Measurements from ENCODE around the gene SRGAP3.

The SRGAP3 gene

DNA sequence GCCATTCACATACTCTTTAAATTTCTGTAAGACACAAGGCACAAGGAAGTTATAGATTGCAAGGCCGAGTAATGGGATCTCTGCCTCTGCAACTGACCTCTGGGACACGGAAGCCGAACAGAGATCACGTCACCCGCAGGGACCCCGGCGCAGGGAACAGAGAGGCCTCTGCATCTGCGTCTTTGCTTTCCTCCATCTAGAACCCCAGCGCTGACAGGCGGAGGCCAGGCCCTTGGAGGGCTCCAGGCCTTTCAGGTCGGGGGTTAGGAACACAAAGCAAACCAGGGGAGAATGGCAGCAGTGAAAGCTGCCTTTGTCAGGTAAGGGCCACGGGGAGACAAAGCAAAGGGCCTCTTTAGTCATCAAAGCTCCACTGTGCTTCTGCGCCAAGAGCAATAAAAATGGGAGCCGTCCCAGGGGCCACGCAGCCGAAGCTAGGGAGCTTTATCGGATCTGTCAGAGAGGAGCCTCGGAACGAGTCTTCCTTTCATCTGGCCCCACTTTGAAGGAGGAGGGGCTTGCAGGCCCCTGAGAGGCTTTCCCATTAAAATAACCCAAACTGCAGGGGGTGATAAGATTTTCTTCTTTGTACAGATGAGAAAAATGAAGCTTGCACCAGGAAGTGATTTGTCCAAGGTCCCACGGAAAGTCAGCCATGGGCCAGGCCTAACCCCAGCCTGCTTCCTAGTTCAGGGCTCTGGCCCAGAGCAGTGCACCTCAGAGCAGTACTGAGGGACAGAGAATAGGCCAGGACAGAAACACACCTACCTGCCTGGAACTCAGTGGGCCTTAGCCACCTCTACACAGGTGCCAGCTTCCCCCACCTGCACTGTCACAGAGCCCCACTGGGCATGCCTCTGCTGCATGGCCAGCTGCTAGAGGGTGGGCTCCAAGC, 201.7 kb downstream of the SRGAP3 start:
- DNase-seq (ENCODE audit: low spot score): no peak

DNA sequence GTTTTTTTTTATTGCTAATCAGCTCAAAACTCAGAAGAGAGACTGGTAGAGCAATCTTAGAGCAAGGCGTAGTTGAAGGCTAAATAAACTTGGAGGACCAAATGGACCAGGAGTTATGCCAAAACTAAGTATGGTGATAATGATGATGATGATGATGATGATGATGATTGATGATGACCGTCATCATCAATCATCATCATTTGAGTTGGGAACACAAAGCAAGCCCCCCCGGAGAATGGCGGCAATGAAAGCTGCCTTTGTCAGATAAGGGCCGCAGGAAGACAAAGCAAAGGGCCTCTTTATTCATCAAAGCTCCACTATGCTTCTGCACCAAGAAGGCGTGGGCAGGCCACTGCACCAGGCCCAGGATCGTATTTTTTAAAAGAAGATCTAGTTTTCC, 204.1 kb downstream of the SRGAP3 start:
- no peak for DNase-seq (ENCODE audit: low spot score)

DNA sequence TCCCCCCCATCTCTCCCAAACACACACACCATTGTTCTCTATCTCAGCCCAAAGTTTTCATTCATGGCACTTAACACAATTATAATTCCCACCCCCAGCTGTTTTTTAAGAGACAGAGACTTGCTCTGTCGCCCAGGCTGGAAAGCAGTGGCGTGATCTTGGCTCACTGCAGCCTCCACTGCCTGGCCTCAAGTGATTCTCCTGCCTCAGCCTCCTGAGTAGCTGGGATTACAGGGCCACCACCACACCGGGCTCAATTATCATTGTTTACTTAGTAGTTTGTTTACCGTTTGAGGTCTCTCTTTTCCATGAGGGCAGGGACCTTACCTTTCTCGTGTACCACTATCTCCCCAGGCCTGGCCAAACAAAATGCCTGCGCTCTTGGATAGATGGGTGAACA, 206.4 kb downstream of the SRGAP3 start:
- no peak for DNase-seq (ENCODE audit: low spot score)

DNA sequence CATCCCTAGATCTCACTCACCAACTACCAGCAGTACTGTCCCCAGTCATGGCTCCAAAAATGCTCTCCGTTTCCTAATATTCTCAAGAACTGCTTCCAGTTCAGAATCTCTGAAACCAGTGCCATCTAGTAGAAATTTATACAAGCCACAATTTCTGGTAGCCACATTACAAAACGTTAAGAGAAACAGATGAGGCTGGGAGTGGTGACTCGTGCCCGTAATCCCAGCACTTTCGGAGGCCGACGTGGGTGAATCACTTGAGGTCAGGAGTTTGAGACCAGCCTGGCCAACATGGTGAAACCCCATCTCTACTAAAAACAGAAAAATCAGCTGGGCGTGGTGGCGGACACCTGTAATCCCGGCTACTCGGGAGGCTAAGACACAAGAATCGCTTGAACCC, 207.8 kb downstream of the SRGAP3 start:
- no peak for DNase-seq (ENCODE audit: low spot score)

DNA sequence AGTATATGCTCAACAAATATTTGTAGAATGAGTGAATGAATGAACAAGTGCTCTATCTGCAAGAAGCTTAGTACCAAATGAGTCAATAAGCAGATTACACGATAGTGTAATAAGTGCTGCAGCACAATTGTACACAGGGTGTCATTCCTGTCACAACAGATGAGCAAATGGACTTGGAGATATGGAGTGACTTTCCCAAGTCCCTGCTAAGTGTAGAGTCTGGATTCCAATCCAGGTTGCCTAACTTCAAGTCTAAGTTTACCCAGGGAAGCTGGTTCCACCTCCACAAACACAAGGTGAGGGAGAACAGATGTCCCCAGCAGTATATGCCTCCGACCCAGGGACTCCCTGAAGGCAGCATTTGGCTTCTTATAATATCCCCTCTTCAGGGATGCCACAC, 208.4 kb downstream of the SRGAP3 start:
- DNase-seq (ENCODE audit: low spot score): no peak

DNA sequence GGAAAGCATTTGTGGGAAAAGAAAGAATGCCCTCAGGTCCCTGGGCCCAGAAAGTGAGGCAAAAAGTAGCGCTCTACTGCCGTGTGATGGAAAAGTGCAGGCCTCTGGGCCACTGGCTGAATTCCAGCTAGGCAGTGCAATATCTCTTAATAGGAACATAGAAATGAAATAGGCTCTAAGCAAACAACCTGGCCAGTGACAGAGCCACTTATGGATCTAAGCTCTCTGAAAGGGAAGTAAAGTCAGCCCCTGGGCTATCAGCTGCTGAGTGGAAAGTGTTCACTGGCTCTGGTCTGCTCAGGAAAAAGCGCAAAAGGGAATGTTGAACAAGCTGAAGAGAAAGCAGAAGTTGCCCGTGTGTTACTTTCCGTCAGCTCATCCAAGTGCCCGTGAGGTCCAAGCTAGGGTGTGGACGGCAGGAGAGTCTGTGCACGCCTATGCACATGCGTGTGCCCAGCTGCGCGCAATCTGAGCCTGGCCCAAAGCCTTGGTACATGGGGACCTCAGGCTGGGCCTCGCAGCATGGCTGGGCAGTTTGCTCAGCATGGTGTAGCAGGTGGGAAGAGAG, 212.2 kb downstream of the SRGAP3 start:
- DNase-seq (ENCODE audit: low spot score): no peak

DNA sequence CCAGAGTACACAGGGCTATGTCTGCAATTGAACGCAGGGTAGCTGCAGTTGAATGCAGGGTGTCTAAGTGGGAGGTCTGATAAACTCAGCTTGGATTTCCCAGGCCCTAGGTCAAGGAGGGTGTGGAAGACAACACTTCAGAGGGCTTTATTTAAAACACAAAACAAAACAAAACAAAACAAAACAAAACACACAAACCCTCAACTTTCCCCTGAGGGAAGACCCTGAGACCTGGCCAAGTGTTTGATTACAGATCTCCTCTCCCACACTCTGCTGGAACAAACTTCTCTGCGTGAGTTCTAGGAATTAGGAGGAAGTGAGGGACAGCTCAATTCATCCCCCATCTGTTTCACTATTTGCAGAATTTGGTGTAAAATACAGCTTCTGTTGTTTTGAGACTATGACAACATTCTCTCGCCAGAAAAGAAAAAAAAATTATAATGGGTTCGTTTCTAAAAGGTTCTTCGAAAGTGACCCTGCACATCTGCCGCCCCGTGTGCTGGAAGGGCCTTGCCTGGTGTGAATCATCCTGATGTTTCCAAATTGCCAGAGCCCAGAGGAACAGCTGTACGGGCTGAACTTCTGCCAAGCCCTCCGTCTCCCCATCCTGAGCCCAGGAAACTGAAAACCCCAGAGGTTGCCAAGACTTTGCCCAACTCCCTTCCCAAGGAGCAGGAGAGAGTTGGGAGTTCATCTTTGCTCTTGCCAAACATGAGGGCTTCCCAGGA, 212.9 kb downstream of the SRGAP3 start:
- no peak for DNase-seq (ENCODE audit: low spot score)

DNA sequence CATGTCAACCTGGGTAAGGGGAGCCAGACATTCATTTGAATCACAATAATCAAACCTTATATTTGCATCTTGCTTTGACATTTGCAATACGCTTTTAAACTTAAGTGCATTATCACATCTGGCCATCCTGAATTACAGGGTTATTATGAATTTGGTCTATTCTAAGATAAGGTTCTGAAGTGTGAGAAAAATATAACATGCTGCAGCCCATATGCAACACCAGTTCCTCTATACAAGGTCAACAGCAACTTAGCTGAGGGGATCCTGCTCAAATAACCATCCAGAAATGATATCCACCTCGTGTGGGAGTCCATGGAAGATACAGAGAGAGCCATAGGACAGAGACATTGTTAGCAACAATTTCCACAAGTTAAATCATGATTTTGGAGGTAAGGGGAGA, 213.5 kb downstream of the SRGAP3 start:
- no peak for DNase-seq (ENCODE audit: low spot score)

DNA sequence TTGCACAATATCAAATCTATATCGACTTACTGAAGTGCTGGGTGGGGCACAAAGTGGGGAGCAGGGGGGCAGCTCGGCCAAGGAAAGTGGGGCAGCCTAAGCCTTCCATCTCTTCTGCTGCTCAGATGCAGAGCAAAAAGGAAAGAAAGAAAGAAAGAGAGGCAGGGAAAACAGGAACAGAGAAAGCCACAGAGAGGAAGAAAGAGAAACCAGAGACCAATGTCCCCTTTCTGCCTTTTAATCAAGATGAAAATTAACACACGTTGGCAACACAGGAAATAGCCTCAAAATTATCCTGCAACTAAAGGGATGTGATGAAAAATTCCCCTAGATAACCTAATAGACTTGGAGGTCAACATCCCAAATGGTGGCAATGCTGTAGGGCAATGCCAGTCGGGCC, 214.0 kb downstream of the SRGAP3 start:
- no peak for DNase-seq (ENCODE audit: low spot score)

DNA sequence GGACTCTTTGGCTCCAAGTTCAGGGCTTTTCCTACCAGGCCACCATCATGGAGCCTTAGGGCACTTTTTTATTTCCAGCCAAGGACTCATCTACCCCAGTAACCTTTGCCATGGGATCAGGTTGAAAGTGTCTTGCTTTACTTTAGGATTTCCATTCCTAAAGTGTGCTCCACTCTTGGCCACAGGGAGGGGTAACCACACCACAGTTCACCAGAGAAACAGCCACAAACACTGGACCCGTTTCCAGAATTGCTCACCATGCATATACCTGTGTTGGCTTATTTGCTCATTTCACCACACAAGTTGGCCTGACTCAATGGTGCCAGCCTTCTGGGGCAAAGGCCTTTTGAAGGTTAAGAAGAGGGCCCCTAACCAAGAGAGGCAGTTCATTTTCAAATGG, 215.6 kb downstream of the SRGAP3 start:
- no peak for DNase-seq (ENCODE audit: low spot score)

DNA sequence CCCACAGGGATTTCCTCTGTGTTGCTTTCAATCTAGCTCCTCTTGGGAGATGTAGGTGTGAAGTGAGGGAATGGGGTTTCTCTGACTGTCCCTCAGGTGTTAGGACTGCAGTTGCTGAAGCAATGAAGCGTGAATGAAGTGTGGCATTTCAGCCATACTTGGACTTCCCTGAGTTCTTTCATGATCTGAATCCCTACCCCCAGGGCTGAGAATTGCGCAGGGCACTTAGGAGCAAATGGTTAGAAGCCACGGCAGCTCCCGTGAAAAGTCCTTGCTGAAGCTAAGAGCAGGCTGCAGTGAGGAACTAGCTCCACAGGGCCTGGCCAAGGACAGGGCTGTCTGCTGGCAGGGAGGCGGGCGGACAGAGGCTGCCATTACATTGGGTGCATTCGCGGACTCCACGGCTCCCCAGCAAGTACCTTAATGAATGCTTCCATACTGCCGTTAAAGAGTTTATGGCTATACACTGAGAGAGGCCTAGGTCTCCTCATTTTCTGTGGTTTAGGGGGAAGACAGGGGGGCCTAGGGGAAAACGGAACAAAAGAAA, 217.1 kb downstream of the SRGAP3 start:
- no peak for DNase-seq (ENCODE audit: low spot score)

DNA sequence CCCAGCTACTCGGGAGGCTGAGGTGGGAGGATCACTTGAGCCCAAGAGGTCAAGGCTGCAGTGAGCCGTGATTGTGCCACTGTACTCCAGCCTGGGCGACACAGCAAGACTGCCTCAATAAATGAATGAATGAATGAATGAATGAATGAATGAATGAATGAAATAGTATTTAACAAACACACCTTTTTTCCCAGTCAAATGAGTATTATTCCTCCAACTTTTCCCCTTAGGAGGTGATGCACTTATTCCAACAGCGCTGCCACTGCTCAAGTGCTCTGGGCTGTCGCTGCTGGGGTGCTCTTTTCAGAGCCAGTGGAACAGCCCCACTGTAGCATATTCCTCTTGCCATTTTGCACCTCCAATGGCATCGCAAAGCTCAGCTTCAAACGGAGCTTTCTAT, 219.4 kb downstream of the SRGAP3 start:
- DNase-seq (ENCODE audit: low spot score): no peak

DNA sequence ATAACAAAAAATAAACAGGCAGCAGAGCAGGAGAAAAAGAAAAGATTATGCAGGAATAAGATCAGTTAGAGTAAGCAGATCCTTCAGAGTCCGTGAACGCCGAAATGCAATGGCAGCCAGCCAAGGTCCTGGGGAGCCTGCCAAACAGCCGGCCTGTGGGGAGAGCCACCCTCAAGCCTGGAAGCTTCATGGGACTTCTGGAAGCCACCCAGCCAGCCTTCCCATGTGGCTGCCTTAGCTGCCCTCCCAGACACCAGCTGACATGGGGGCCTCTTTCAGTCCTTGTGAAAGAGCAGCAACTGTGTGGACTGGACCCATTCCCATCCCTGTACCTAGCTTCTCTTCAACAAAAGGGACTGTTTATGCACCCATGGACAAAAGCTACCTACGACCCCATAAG, 221.3 kb downstream of the SRGAP3 start:
- DNase-seq (ENCODE audit: low spot score): no peak

DNA sequence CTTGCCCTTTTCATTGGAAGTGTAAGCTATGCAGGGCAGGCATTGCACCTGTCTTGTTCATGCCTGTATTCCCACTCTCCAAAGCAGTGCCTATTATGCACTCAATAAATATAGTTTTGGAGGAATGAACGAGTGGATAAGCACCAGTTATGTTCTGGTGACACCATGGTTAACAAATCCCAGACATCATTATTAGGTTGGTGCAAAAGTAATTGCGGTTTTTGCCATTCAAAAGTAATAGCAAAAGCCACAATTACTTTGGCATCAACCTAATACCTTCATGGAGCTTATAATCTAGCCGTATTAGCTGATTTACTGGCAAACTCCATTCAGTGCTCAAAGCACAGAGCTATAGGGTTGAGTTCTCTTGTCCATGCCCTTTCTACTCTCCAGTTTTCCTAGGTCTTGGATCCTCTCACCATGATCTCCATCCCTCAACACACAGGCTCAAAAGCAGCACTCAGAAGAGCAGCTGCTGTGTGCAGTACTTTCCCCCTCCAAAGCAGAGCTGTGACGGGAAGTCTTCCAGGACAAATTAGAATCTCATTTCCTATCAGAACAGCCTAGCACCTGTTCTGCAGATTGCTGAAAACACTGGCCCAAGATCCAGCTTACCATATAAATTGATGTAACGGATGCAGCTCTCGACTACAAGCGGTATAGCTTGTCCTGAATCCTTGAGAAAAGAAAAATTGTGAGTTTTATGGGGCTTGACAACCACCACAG, 223.0 kb downstream of the SRGAP3 start:
- DNase-seq (ENCODE audit: low spot score): no peak

DNA sequence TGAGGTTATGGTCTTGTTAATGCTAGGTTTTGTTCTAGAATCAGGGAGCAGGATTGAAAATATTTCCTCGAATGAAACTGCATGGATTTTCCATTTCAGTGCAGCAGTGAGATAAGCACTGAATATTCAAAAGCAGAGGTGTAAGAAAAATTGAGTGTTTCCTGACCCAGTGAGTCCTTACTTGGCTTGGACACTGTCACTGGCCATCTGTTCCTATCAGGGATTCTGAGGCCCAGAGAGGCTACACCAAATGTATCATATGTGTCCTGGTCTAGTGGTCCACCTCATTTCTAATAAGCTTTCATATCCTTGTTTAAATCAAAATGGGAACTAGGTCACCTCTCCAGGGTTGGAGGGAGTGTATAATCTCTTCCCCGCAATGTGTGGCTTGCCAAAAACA, 225.1 kb downstream of the SRGAP3 start:
- DNase-seq (ENCODE audit: low spot score): no peak

DNA sequence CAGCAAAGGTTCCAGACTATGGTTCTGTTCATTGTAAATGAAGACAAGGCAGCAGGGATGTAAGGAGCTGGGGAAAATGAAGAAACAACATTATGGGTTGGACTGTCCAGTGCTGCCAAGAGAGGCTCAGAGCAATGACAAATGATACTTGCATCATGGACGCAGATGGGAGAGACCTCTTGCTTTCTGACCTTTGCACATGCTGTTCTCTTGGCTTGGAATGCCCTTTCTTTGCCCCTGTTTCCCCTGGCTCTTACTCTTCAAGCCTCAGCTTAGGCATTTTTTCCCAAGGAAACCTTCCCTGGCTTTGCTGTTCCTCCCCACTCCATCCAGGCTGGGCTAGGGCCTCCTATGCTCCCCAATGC, 226.2 kb downstream of the SRGAP3 start:
- DNase-seq (ENCODE audit: low spot score): no peak

DNA sequence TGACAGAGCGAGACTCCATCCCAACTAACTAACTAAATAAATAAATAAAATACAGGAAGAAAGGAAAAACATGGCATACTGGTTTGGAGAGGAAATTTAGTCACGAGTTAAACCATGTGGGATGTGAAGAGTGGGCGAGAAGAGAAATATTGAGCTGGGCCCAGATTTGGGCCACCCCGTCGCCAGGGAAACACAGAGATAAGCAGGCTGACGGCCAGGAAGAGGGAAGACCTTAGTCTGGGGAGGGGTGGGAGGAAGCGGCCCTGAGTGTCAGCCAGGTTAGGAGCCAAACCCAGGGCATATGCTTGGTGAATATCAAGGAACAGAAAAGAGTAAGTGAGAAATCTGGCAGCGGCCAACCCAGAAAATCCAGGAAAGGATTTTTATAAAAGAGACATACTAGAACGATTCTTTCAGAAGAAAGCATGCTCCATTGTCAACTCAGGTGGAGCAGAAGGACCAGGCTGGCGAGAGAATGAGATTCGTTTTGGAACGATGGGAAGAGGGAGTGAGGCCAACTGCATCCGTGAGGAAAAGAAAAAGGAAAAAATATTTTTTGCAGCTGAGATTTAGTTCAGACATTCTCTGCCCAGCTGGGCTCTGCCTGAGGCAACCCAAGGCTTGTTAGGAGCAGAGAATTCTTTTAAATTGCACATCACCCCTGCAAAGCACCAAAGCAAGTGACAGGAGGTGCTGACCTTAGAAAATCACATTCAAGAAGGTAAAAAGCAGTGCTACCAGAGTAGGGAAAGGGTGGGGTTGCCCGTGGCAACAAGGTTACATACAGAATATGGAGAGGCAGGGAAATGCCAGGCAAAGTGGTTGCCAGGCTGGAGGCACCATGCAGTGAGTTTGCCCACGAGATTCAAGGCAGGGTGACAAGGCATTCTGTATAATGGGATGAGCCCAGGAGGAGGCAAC, 226.9 kb downstream of the SRGAP3 start:
- no peak for DNase-seq (ENCODE audit: low spot score)

DNA sequence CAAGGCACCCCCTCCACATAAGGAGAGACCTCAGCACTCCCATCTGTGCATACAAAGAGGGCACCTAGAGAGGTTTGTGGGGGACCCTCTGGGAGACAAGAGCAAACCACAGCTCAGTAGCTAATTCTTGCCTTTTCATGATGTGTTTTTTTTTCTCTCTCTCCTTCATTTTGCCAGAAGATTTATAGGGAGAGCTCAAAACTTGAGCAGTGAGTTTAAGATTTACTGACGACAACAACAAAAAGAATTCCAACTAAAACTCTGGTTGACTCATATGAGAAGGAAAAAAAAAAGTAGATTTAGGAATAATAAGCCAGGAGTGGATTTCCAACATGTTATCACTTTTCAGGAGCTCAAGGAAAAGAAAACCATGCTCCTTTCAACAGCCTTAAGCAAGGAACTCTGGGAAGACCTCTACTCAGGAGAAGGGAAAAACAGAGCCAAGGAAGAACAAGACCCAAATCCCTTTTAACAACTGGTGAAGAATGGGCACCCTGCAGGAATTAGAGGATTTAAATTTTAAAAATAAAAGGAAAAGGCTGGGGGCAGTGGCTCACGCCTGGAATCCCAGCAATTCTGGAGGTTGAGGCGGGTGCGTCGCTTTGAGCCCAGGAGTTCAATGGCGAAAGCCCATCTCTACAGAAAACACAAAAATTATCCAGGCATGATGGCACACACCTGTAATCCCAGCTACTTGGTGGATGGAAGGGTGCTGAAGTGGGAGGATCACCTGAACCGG, 228.0 kb downstream of the SRGAP3 start:
- no peak for DNase-seq (ENCODE audit: low spot score)

DNA sequence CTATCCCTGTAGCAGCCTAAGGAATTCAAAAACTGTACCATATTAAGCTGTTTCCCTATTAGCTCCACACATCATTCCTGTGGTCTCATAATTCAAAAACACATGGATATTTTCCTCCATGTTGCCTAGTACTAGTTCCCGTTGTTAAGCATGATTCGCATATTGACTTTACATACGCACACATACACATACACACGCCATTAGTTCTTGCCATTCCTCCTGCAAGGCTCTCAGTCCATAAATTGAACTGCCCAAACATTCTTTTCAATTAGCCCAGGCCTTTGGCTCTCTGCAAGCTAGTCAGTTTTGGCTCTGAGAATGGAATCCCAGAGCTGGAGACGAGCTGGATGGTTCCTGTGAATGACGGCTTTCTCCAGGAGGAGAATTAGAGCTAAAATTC, 229.0 kb downstream of the SRGAP3 start:
- no peak for DNase-seq (ENCODE audit: low spot score)

DNA sequence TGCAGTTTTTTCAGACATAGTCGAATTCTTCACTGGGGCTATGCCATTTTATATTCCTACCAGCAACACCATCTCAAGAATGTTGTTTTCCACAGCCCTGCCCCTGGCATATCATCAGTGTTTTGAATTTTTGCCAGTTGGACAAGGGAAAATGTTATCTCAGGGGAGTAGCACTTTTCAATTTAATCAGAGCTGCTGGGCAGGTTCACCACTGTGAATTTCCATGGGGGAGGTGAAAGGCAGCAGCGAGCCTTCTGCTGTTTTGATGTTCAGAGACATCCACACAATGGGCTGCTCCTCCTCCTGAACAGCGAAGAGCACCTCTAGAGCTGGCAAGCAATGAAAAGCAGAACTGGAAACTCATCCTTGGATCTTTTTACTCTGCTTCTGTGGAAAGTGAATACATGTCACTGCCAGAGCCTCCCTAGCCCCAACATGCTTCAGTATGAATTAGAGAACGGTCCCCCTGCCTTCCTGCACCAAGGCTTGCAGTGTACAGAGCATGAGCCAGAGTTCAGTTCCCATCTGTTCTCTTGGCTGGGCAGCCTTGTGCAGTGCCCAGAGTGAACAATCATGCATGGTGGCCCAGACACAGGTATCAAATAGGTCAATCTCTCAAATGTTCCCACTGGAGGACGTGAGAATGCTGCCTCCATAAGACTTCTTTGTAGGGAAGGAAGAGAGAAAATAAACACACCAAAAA, 230.0 kb downstream of the SRGAP3 start:
- DNase-seq (ENCODE audit: low spot score): no peak

Measured in CD4-positive, alpha-beta T cell treated with Interleukin-15 for 4 hours (primary cell).